Forelimb muscle (tissue), 1 donor: ENCODE data around the gene KIZ. TPM values are rescaled to one million over a fixed set of nuclear protein-coding genes. Genes with fewer than 3 reads are reported as not detected.
"Not testable (repeated sequence)": the region's sequence is repeated elsewhere in the genome, so short reads cannot be mapped to it uniquely, and the experiment has no call there.

Experiments used
- DNase-seq: peaks from one replicate; pipeline ENCODE4 v3.0.0-alpha.2; 2013; ENCODE audit warnings: low read depth
- polyA plus RNA-seq: library from polyadenylated mRNA; unstranded; fragments of 120-200 nt; gene quantifications from one replicate; pipeline ENCODE4 v1.2.1, GENCODE V29; 2013; ENCODE audit not compliant: insufficient read length

Gene KIZ
- polyA plus RNA-seq, 1 donor: 17.0 TPM

DNA sequence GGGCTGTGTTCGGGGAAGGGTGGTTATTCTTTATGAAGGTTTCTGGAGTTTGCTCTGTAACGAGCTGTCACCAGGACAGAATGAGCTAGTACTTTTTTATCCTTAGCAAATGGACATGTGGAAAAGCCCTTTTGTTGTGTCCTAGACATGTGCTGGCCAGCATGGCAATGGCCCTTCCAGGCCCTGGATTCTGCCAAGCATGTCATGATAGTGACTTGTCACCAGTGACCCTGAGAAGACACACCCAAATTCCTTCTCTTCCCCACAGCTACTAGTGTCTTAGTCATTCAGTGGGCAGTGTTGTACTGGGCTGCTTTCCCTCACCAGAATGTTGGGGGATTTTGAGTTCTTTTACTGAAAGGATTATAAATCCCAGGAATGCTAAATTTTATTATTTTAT, 103.3 kb downstream of the KIZ start:
- no peak for DNase-seq

GRCh38 chr20:21230220-21230619, 104.3 kb downstream of the KIZ start:
- DNase-seq: no peak

GRCh38 chr20:21230686-21231085, 104.8 kb downstream of the KIZ start:
- DNase-seq: no peak

DNA sequence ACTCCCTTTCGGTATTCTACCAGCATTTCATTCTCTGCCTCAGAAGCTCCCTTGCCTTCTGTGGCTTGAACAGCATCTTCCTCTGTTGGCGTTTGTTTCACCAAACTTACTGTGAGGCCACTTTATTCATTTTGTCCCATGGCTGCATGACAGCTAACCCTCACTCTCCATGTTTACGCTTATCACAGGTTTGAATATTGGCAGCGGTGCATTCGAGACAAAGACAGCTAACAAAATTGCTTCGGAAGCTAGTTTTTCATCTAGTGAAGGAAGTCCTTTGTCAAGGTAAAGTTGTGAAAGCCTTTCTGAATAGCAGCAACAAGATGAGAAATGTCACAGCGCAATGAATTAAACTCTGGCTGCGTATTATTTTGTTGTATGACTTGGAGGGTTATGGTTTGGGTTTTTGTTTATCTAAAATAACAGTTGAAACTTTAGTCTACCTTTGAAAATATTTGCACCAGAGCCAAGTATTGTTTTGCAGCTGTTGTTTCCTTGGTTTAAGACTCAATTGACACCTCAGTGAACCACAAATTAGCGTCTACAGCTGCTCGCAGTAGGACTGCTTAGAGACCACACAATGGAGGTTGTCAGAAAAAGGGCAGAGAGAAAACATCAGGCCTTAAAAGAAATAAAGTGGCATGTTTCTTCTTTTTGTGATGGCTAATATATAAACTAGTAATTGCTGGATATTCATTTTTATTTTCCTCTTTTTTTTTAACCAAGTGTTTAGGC, 106.8 kb downstream of the KIZ start:
- no peak for DNase-seq

- DNase-seq: no peak
These were observed 108.4 kb downstream of the KIZ start for GRCh38 chr20:21234324-21234723.

- DNase-seq: no peak
These were observed 109.1 kb downstream of the KIZ start for GRCh38 chr20:21234806-21235483.

- peak; percentile 14 for DNase-seq
These were observed 109.9 kb downstream of the KIZ start for GRCh38 chr20:21235484-21236445.

DNA sequence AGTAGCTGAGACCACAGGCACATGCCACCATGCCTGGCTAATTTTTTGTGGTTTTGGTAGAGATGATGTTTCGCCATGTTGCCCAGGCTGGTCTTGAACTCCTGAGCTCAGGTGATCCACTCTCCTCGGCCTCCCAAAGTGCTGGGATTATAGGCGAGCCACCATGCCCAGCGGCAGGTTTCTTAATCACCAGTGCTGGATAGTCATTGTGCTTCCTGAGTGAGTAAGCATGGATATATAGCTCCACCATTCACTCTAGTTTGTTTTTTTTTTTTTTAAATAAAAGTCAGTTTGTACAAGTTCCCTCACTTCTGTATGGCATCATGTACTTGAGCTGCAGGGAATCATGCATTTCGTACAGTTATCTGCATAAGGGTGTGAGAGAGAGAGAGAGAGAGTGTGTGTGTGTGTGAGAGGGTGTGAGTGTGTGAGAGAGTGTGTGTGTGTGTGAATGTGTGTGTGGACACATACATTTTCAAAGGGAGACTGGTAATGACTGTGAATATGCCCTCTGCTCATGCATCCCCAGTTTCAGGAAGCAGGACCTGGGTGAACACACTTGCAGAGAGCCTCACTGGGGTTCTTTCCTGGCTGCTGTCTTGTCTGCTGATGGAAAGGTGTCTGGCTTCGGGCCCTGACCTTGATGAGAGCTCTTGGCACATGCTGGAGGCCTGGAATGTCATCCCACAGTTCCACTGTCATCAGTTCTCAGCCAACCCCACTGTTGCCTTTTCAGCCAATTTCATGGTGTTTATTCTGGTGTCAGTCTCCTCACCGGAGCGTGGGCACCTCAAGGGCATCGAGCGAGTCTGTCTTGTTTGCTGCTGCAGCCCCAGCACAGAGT, 112.3 kb downstream of the KIZ start:
- no peak for DNase-seq

DNA sequence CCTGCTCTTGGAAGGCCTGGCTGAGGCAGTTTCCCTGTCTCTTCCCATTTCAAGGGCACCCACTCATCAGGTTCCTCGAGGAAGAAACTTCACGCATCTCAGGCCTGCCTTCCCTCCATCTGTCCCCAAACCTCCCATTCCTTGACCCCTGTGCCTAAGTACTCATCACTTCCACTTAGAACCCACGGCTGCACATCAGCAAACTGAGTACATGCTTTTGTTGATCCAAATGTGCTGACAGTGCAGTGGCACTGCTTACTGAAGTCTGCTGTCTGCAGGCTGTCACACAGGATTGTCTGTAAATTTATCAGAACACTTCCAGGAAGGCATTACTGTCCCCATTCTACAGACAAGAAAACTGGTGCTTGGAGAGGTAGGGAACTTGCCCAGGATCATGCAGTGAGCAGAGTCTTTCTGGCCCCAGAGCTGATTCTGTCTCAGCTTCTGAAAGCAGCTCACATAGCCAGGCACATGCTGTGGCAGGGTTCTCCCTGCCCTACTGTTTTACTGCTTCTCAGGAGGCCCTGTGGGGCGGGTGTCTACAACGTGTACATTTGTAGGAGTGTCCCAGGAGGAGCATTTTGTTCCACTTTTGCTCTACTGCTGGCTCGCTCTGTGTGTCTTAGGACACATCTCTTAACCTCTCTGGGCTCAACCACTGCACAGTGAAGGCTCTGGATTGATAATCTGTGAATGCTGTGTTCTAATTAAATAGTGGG, 113.1 kb downstream of the KIZ start:
- no peak for DNase-seq

DNA sequence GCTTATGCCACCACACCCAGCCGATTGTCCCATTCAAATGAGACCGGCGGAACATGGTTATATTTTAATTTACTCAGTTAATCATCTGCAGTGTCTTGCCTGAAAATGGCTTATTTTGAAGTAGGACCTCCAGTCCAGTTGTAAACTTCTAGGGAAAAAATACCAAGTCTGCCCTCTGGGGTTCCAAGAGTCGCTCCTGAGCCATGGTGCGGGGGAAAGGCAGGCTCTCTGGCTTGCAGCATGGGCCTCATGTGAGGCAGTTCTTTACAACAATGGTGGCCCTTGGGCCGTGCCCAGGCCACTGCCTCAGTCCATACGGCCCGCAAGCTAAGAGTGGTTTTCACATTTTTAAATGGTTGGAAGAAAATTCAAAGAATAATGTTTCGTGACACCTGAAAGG, 114.5 kb downstream of the KIZ start:
- no peak for DNase-seq

GRCh38 chr20:21241406-21241805, 115.5 kb downstream of the KIZ start:
- DNase-seq: no peak

DNA sequence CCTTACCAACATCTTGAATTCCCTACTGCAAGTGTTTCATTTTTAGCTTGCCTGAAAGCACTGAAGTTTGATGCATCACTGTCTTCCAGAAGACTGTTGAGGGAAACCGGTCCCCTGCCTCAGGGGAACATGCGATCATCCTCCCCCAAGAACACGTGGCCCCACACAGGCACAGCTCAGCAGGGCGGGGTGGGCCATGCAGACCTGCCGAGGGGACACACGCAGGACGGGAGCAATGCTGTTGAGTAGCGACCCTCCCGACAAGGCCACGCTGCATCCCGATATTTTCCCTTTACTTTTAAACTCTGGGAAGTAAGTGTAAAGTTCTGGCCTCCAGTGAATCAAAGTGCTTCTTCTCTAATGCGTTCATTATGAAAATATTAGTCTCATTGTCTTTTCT, 117.9 kb downstream of the KIZ start:
- no peak for DNase-seq

DNA sequence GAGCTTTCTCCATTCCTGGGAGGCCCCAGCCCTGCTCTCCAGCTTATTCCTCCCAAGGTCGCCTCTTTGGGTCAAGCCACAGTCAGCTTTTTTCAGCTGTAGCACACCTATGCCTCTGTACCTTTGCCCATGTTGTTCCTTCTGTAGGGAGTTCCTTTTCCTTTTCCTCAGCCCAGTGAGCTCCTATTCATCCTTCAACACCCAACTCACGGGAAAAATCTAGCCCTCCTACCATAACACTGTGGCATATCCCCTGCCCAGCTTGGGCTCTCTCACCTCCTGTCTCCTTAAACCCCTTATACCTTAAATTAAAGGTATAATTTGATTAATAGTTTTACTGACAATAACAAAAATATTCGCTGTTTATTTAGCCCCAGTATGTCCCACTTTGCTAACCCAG, 118.9 kb downstream of the KIZ start:
- DNase-seq: no peak

GRCh38 chr20:21246161-21246560, 120.3 kb downstream of the KIZ start:
- no peak for DNase-seq

DNA sequence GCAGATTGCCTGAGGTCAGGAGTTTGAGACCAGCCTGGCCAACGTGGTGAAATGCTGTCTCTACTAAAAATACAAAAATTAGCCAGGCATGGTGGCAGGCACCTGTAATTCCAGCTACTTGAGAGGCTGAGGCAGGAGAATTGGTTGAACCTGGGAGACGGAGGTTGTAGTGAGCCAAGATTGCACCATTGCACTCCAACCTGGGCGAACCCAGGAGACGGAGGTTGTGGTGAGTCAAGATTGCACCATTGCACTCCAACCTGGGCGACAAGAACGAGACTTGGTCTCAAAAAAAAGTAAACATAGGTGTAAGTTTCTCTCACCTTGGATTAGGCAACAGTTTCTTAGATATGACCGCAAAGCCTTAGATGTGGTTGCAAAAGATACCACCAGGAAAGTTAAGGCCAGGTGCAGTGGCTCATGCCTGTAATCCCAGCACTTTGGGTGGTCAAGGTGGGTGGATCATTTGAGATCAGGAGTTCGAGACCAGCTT, 121.8 kb downstream of the KIZ start:
- DNase-seq: not testable (repeated sequence)

GRCh38 chr20:21251278-21251677, 125.4 kb downstream of the KIZ start:
- no peak for DNase-seq

DNA sequence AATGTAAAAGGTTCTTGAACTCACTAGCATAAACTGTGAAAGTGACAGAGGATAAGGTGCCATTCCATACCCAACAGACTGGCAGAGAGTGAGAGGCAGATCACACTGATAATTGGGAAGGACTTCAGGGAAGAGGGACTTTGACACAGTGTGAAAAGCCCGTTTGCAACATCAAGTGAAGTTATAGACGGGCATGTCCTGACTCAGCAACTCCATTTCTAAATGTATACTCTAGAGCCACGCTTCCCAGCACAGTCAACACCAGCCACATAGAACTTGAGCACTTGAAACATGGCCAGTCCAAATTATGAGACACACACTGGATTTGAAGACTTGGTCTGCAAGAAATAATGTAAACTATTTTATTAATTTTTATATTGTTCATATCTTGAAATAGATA, 131.3 kb downstream of the KIZ start:
- no peak for DNase-seq

GRCh38 chr20:21258411-21258810, 132.5 kb downstream of the KIZ start:
- DNase-seq: no peak

GRCh38 chr20:21259346-21259745, 133.5 kb downstream of the KIZ start:
- DNase-seq: no peak

GRCh38 chr20:21262812-21263211, 136.9 kb downstream of the KIZ start:
- peak; percentile 0 for DNase-seq
